Activated naive CD4-positive, alpha-beta T cell treated with anti-CD3 and anti-CD28 coated beads, Interleukin-2, amount 50 U/mL, for 72 hours (primary cell): ENCODE data around the gene SUB1. TPM values are rescaled to one million over a fixed set of nuclear protein-coding genes. Genes with fewer than 3 reads are reported as not detected.

Experiments used
- ATAC-seq, 2 donors: fragments of 150-1000 bp; cut with Tn5 transposase; 2 replicates each; pipeline ENCODE4 v1.10.0; 2021; ENCODE audit warnings: mild to moderate bottlenecking in 2 of 2, moderate library complexity in 2 of 2
- DNase-seq, 2 donors: peaks; one replicate each; pipeline ENCODE4 v3.0.0; 2021 to 2022; ENCODE audit warnings: low spot score in 2 of 2
- H3K27ac Mint-ChIP-seq, 2 donors: one replicate each; pipeline ENCODE4 v1.8.0; 2022; ENCODE audit warnings: mild to moderate bottlenecking in 2 of 2, mixed read lengths in 2 of 2
- H3K36me3 Mint-ChIP-seq, 2 donors: one replicate each; pipeline ENCODE4 v1.8.0; 2022; ENCODE audit warnings: mixed read lengths in 2 of 2
- H3K9me3 Mint-ChIP-seq, 2 donors: one replicate each; pipeline ENCODE4 v1.8.0; 2022; ENCODE audit warnings: mixed read lengths in 2 of 2
- total RNA-seq, 2 donors: library from RNA; stranded (reverse); gene quantifications; one replicate each; pipeline ENCODE4 v1.2.3, GENCODE V29; 2022

Gene SUB1
- total RNA-seq, 2 donors from 2014 or later: 231 to 304 TPM

GRCh38 chr5:32646061-32646969 lies 61.0 kb downstream of the SUB1 start:
- DNase-seq: no peak
- peak; percentile 41 to 52 for ATAC-seq
- no peaks in the 10 kb centered on the region for H3K9me3 Mint-ChIP-seq
- H3K36me3 Mint-ChIP-seq: no peaks in the 10 kb centered on the region
- peak overlapping the region in 1 of 2 donors; percentile 9 for H3K27ac Mint-ChIP-seq

GRCh38 chr5:32651088-32651487 lies 65.7 kb downstream of the SUB1 start:
- Mint-ChIP-seq H3K27ac (no peak overlapping the region), H3K36me3 (peaks cover 8 to 14% of the 10 kb centered on the region in 2 donors), H3K9me3 (peaks cover 5 to 12% of the 10 kb centered on the region in 2 donors)
- ATAC-seq (no peak), DNase-seq (no peak)

- no peak for ATAC-seq
- DNase-seq: no peak
- Mint-ChIP-seq H3K9me3 (peaks cover 8 to 12% of the 10 kb centered on the region in 2 donors), H3K36me3 (peaks cover 8 to 14% of the 10 kb centered on the region in 2 donors), H3K27ac (no peak overlapping the region)
Measured at GRCh38 chr5:32651638-32652037, 66.3 kb downstream of the SUB1 start.

Other genes starting within 250 kb of the SUB1 start
- 10 to 100 TPM; 48.7 to 56.6 TPM for gene ZFR, start 140.8 kb upstream of the SUB1 start, total RNA-seq
- under 1 TPM in 1 of 2 donors, not detected in 1; 0.16 TPM for gene NPR3, start 125.8 kb downstream of the SUB1 start, total RNA-seq